ENCODE results near the gene LBP.

GRCh38 chr20:38340693-38341092 is 5.6 kb upstream of the LBP start:
- TF ChIP-seq NR2C2 (CRISPR knock-in tag; IDR thresholded peaks at IDR 0.05; ENCODE audit: borderline replicate concordance) (no peak), PRDM4 (CRISPR knock-in tag; IDR thresholded peaks at IDR 0.05; ENCODE audit: borderline replicate concordance) (no peak)
